ENCODE data around the gene ASCC1. TPM values are rescaled to one million over a fixed set of nuclear protein-coding genes. Genes with fewer than 3 reads are reported as not detected.

ASCC1 gene
- total and polyA plus RNA-seq, 2 of the 13 experiments (the other 11 are each of a cell fraction or from before 2014, with no cell fraction given): 21.6 to 30.1 TPM

DNA sequence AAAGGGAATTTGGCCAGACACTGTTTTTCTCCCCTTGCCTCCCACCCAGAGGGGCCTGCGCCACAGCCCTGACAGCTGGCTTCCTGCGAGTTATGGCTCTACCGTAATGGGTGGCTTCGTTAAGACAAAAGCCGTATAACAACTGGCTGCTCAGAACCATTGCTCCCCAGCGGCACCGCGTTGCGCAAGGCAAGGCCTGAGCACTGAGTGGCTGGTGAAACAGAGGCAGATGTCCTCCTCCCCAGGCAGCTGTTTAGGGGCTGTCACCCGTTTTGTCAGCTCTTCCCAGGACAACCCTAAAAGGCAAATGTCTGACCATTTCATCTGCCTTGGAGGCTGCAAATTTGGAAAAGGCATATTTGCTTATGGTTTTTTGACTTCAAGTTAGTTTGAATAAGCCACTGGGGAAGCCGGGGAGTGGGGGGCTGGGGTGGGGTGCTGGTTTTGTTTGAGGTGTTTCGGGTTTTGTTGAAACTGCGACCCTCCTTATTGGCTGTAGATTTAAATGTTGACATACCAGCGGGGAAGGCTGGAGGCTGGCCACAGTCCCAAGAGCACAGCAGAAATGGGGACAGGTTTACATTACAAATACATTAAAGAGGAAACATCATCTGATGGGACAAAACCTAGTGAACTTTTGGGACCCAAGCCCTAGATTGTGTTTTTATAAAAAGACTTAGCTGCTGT lies 127.0 kb downstream of the ASCC1 start (continued):
- TF ChIP-seq ZNF501 (CRISPR knock-in tag; IDR thresholded peaks at IDR 0.05): 0 out of 2 replicates have a peak, but pooled peaks have one; percentile 10
- TF ChIP-seq NKX3-1 (CRISPR knock-in tag; IDR thresholded peaks at IDR 0.05): no peak
- no peak for TF ChIP-seq SP4 (CRISPR knock-in tag; IDR thresholded peaks at IDR 0.05)
- TF ChIP-seq STAG1 (CRISPR knock-in tag; IDR thresholded peaks at IDR 0.05): no peak
- TF ChIP-seq YEATS4 (CRISPR knock-in tag; IDR thresholded peaks at IDR 0.05; ENCODE audit: borderline replicate concordance): 0 out of 2 replicates have a peak, but pooled peaks have one; percentile 44
- TF ChIP-seq SOX13 (IDR thresholded peaks at IDR 0.05): 0 out of 2 replicates have a peak, but pooled peaks have one; percentile 36
- peak in 1 of 2 experiments; percentile 33; a peak in 1 of 4 replicates for TF ChIP-seq SOX13 (CRISPR knock-in tag; conservative IDR thresholded peaks at IDR 0.05 in 1 of 2, IDR thresholded peaks at IDR 0.05 in 1 of 2)
- peak; percentile 28 for TF ChIP-seq HNRNPLL (IDR thresholded peaks at IDR 0.05; ENCODE audit: low read depth, low read length, poor library complexity, severe bottlenecking)
- TF ChIP-seq KDM6A (CRISPR knock-in tag; IDR thresholded peaks at IDR 0.05; ENCODE audit: low read depth): no peak
- no peak for TF ChIP-seq FOXM1 (CRISPR knock-in tag; IDR thresholded peaks at IDR 0.05)
- TF ChIP-seq MZF1 (CRISPR knock-in tag; IDR thresholded peaks at IDR 0.05; ENCODE audit: borderline replicate concordance): 0 out of 2 replicates have a peak, but pooled peaks have one; percentile 38
- TF ChIP-seq PATZ1 (CRISPR knock-in tag; IDR thresholded peaks at IDR 0.05): peak; percentile 50; the same call in 1 of the 2 replicates
- TF ChIP-seq, protein P1, sequence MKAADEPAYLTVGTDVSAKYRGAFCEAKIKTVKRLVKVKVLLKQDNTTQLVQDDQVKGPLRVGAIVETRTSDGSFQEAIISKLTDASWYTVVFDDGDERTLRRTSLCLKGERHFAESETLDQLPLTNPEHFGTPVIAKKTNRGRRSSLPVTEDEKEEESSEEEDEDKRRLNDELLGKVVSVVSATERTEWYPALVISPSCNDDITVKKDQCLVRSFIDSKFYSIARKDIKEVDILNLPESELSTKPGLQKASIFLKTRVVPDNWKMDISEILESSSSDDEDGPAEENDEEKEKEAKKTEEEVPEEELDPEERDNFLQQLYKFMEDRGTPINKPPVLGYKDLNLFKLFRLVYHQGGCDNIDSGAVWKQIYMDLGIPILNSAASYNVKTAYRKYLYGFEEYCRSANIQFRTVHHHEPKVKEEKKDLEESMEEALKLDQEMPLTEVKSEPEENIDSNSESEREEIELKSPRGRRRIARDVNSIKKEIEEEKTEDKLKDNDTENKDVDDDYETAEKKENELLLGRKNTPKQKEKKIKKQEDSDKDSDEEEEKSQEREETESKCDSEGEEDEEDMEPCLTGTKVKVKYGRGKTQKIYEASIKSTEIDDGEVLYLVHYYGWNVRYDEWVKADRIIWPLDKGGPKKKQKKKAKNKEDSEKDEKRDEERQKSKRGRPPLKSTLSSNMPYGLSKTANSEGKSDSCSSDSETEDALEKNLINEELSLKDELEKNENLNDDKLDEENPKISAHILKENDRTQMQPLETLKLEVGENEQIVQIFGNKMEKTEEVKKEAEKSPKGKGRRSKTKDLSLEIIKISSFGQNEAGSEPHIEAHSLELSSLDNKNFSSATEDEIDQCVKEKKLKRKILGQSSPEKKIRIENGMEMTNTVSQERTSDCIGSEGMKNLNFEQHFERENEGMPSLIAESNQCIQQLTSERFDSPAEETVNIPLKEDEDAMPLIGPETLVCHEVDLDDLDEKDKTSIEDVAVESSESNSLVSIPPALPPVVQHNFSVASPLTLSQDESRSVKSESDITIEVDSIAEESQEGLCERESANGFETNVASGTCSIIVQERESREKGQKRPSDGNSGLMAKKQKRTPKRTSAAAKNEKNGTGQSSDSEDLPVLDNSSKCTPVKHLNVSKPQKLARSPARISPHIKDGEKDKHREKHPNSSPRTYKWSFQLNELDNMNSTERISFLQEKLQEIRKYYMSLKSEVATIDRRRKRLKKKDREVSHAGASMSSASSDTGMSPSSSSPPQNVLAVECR (CRISPR knock-in tag; IDR thresholded peaks at IDR 0.05; ENCODE audit: borderline replicate concordance): no peak
- no peak for TF ChIP-seq FLYWCH1 (CRISPR knock-in tag; IDR thresholded peaks at IDR 0.05)
- TF ChIP-seq WIZ (CRISPR knock-in tag; IDR thresholded peaks at IDR 0.05): no peak
- no peak for TF ChIP-seq ZNF30 (CRISPR knock-in tag; IDR thresholded peaks at IDR 0.05)
- 0 out of 2 replicates have a peak, but pooled peaks have one; percentile 14 for TF ChIP-seq ZBTB10 (CRISPR knock-in tag; IDR thresholded peaks at IDR 0.05; ENCODE audit: borderline replicate concordance)
- peak; percentile 60; the same call in 1 of the 2 replicates for TF ChIP-seq ZFX (CRISPR knock-in tag; IDR thresholded peaks at IDR 0.05; ENCODE audit: low read depth)
- no peak for TF ChIP-seq MTF1 (CRISPR knock-in tag; IDR thresholded peaks at IDR 0.05)
- TF ChIP-seq ZFY (CRISPR knock-in tag; IDR thresholded peaks at IDR 0.05): peak; percentile 44
- peak; percentile 40; the same call in 1 of the 2 replicates for TF ChIP-seq KDM2A (CRISPR knock-in tag; IDR thresholded peaks at IDR 0.05; ENCODE audit: borderline replicate concordance, low read depth)

Data from HepG2 (cell line).